ENCODE measurements around the gene TNFAIP3. TPM values are rescaled to one million over a fixed set of nuclear protein-coding genes. Genes with fewer than 3 reads are reported as not detected.
"Not testable (repeated sequence)": the region's sequence is repeated elsewhere in the genome, so short reads cannot be mapped to it uniquely, and the experiment has no call there.

The TNFAIP3 gene
- total RNA-seq, 1 donor from 2014 or later = 44.6 TPM

DNA sequence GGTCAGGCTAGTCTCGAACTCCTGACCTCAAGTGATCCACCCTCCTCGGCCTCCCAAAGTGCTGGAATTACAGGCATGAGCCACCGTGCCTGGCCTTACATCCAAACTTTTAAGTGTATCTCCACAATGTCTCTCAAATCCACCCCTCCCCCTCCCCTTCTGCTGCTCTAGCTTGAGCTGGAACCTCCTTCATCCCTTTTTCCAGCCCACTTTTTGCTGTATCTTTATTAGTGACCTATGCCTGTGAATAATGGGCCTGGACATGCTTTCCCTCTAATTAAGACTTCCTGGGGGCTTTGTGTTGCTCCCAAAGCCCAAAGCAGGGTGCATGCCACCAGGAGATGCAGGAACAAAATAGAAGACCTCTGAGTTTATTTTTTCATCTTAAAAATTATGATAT is 26.1 kb downstream of the TNFAIP3 start:
- DNase-seq = no peak
- no peaks in the 10 kb centered on the region for H3K9me3 ChIP-seq
- H3K27me3 ChIP-seq (ENCODE audit: low read depth) = no peaks in the 10 kb centered on the region
- TF ChIP-seq, protein P1, sequence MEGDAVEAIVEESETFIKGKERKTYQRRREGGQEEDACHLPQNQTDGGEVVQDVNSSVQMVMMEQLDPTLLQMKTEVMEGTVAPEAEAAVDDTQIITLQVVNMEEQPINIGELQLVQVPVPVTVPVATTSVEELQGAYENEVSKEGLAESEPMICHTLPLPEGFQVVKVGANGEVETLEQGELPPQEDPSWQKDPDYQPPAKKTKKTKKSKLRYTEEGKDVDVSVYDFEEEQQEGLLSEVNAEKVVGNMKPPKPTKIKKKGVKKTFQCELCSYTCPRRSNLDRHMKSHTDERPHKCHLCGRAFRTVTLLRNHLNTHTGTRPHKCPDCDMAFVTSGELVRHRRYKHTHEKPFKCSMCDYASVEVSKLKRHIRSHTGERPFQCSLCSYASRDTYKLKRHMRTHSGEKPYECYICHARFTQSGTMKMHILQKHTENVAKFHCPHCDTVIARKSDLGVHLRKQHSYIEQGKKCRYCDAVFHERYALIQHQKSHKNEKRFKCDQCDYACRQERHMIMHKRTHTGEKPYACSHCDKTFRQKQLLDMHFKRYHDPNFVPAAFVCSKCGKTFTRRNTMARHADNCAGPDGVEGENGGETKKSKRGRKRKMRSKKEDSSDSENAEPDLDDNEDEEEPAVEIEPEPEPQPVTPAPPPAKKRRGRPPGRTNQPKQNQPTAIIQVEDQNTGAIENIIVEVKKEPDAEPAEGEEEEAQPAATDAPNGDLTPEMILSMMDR (IDR thresholded peaks at IDR 0.05) = no peak
- intact Hi-C loops (cut with DNase I) = no loop called here
- no peaks in the 10 kb centered on the region for H3K36me3 ChIP-seq
- H3K27ac ChIP-seq = no peak overlapping the region
- no peaks in the 10 kb centered on the region for H3K4me1 ChIP-seq
- no peak overlapping the region for H3K4me3 ChIP-seq
- ATAC-seq = no peak

DNA sequence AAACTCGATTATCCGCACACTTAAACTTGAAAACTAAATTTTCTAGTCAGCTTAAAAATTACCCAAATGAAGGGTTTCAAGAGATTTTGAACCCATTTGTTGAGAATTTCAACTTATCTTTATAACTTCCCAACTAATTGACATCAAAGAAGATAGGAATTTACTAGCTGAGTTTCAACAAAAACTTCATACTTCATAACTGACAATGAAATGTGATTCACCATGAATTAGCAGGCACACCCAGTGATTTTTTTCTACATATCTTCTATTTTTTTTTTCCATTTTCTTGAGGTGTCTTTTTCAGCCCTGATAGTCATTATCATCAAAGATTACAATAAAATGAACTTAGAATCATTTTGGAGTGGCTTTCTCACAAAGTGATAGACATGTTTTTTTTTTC is 26.7 kb downstream of the TNFAIP3 start:
- no peaks in the 10 kb centered on the region for H3K36me3 ChIP-seq
- no peaks in the 10 kb centered on the region for H3K4me1 ChIP-seq
- no peaks in the 10 kb centered on the region for H3K27me3 ChIP-seq (ENCODE audit: low read depth)
- intact Hi-C loops (cut with DNase I) = no loop called here
- TF ChIP-seq, protein P1 (IDR thresholded peaks at IDR 0.05) = no peak
- no peaks in the 10 kb centered on the region for H3K9me3 ChIP-seq
- no peak for ATAC-seq
- no peak overlapping the region for H3K27ac ChIP-seq
- no peak for DNase-seq
- H3K4me3 ChIP-seq = no peak overlapping the region

GRCh38 chr6:137894378-137894777 is 27.3 kb downstream of the TNFAIP3 start:
- H3K27me3 ChIP-seq (ENCODE audit: low read depth); H3K4me1 ChIP-seq; intact Hi-C loops (cut with DNase I); H3K27ac ChIP-seq; H3K36me3 ChIP-seq; H3K9me3 ChIP-seq; DNase-seq; ATAC-seq; H3K4me3 ChIP-seq: not testable (repeated sequence)

DNA sequence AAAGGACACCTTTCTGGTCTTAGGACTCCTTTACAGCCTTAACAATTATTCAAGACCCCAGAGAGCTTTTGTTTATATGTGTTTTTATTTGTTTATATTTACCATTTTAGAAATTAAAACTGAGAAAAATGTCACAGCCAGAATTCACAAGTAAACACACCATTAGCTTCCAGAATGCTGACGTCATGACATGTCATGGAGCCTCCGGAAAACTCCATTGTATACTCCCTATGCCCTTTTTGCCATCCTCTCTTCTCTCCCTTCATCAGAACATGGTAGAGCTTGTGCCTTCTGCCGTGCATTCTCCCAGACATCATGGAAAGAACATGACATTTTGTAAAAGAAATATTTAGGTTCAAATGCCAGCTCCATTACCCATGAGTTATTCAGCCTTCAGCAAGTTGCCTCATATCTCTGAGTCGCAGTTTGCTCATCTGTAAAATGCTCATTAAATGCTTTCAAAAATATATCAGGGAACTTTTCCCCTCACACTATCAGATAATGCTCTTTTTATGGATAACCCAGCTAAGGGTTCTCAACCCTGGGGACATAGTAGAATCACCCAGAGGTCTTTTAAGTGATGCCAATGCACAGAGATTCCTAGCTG is 27.8 kb downstream of the TNFAIP3 start:
- H3K4me3 ChIP-seq = no peak overlapping the region
- no peak overlapping the region for H3K27ac ChIP-seq
- H3K9me3 ChIP-seq = no peaks in the 10 kb centered on the region
- no peak for DNase-seq
- H3K36me3 ChIP-seq = no peaks in the 10 kb centered on the region
- TF ChIP-seq, protein P1 (IDR thresholded peaks at IDR 0.05) = no peak
- no peak for ATAC-seq
- no peaks in the 10 kb centered on the region for H3K4me1 ChIP-seq
- intact Hi-C loops (cut with DNase I) = no loop called here
- no peaks in the 10 kb centered on the region for H3K27me3 ChIP-seq (ENCODE audit: low read depth)

DNA sequence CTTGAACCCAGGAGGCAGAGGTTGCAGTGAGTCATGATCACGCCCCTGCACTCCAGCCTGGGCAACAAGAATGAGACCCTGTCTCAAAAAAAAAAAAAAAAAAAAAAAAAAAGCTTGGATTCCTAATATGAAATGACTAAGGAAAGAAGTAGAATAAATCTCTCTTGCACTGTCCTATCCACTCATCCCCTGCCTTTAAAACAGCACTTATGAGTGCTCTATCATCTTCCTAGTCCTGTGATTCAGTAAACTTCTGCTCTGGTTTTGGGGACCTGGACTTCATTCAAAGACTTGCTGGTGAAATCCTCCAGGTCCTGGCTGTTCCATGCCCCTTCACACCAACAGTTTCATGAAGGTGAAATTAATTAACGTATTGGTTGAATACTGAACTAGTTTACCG is 29.6 kb downstream of the TNFAIP3 start:
- H3K9me3 ChIP-seq = no peaks in the 10 kb centered on the region

DNA sequence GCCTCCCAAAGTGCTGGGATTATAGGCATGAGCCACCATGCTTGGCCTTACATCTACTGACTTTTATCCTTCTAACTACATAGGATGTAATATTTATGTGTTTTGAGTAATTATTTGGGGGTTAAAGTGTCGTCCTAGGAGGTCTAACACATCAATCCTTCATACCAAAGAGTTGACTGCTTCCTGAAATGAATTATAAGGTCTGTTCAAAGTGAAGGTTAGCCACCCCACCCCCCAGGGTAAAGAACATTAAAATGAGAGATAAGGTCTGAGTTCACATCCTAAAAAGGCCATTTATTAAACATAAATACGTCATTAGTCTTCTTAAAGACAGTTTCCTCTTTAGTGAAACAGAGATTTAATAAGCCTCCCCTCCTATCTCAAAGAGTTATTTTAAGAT is 33.8 kb downstream of the TNFAIP3 start:
- no peak overlapping the region for H3K27ac ChIP-seq
- no peaks in the 10 kb centered on the region for H3K4me1 ChIP-seq
- DNase-seq (no peak), ATAC-seq (no peak)
- intact Hi-C loops (cut with DNase I) = no loop called here
- H3K36me3 ChIP-seq = no peaks in the 10 kb centered on the region
- H3K9me3 ChIP-seq = no peaks in the 10 kb centered on the region
- TF ChIP-seq, protein P1 (IDR thresholded peaks at IDR 0.05) = no peak
- no peak overlapping the region for H3K4me3 ChIP-seq
- H3K27me3 ChIP-seq (ENCODE audit: low read depth) = no peaks in the 10 kb centered on the region

More for the DNA sequence above, 29.6 kb downstream of the TNFAIP3 start:
- no peak overlapping the region for H3K27ac ChIP-seq
- no peak overlapping the region for H3K4me3 ChIP-seq
- no peaks in the 10 kb centered on the region for H3K4me1 ChIP-seq
- DNase-seq (no peak), ATAC-seq (no peak)
- no peaks in the 10 kb centered on the region for H3K36me3 ChIP-seq
- H3K27me3 ChIP-seq (ENCODE audit: low read depth) = no peaks in the 10 kb centered on the region
- TF ChIP-seq, protein P1 (IDR thresholded peaks at IDR 0.05) = no peak
- intact Hi-C loops (cut with DNase I) = no loop called here

Data from lower lobe of right lung (tissue), 2 donors.